ENCODE measurements around the gene FAF1.
"Not testable (repeated sequence)": the region's sequence is repeated elsewhere in the genome, so short reads cannot be mapped to it uniquely, and the experiment has no call there.

The FAF1 gene

DNA sequence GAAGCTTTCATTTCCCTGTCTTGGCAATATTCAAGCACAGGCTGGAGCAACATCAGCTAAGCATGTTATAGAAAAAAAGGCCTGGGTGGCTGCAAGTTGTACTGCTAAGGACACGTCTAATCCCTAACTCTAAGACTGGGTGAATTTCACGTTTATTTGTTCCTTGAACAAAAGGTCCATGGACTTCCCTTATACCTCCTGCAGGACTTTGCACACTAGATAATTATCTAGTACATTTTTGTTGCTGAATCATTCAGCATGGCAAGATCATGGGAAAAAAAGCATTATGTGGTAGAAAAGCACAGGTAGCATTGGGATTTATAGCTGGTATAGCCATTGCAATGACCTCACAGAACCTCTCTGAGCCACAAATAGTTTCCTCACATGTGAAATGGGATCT, 406.1 kb downstream of the FAF1 start:
- no peak for DNase-seq (ENCODE audit: low spot score)

- no peak for DNase-seq (ENCODE audit: low spot score)
Measured at GRCh38 chr1:50548243-50548642, 411.8 kb downstream of the FAF1 start.

DNA sequence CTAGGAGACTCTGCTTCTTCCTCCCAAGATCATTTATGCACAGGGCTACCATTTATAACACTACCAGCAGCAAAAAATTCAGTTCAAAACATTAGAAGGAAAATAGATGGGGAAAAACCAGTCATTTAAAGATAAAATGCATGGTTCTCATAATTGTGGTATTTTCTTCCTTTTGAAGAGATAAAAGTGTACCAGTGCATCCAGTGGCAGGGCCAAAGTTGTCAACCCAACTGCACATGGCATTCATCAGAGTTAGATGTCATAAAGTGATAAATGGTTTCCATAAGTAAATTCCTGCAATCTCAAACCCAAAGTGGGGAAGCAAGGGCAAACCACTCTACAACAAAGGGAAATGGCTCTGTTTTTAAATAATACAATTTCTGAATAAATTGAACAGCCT, 417.7 kb downstream of the FAF1 start:
- DNase-seq (ENCODE audit: low spot score), result no peak

DNA sequence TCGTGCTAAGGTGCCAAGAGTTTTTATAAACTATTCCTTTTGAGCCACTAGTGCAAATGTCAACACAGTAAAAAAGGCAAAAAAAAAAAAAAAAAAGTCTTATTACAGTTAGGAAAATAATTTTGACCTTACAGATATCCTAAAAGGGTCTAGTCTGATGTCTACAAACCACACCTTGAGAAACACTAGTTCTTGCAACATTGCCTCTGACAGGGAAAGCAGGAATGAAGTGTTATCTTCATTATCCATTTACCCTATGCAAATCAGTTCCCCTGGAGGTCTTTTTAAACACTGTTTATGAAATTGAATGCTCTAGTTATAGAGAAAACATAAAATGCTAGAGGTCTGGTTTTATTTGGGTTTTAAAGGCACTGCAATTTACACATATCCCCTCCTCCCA, 421.6 kb downstream of the FAF1 start:
- no peak for DNase-seq (ENCODE audit: low spot score)

GRCh38 chr1:50531601-50532000, 428.5 kb downstream of the FAF1 start:
- DNase-seq (ENCODE audit: low spot score), result no peak

DNA sequence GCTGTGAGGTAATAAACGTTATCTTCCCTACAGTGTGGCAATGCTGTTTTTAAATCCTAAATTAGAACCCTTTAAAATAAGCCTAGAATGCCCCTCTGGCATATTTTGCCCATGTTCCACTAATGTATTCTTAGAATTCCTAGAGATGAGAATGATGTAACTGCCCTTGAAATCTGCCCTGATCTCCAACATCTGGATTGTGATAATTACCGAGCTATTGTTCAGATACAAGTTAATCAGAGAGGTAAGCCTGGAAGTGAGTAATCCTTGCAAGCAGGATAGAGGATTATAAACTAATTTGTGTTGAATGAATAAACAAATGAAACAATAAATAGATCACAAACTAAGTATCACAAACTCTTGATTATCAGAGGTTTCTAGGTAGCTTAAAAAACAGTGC, 429.0 kb downstream of the FAF1 start:
- DNase-seq (ENCODE audit: low spot score), result no peak

DNA sequence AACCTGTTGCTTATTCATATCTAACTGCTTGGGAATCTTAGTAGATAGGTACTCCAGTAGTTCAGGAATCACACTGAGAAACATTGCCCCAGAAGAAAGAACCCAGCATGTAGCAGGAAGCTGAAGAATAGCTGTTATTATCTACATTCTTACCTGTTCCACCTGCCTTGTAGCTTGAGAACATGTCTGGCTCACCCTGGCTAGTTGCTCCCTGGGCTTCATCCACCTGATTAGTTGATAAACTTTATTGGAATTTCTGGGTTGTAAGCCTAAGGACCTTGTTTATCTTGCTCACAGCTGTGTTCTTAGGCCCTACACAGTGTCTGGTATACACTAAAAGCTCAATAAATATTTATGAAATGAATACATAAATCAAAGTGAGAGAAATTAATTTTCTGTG, 430.6 kb downstream of the FAF1 start:
- DNase-seq (ENCODE audit: low spot score), result no peak

DNA sequence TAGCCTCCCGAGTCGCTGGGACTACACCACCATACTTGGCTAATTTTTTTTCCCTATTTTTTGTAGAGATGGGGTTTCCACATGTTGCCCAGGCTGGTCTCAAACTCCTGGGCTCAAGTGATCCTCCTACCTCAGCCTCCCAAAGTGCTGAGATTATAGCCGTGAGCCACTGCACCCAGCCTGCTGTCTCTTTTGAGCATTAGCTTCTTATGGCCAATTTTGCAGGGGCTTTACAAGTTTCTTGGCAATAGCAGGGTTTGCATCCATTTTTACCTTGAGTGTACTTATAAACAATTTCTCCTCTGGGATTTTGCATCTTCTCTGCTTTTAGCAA, 432.1 kb downstream of the FAF1 start:
- not testable (repeated sequence) for DNase-seq (ENCODE audit: low spot score)

DNA sequence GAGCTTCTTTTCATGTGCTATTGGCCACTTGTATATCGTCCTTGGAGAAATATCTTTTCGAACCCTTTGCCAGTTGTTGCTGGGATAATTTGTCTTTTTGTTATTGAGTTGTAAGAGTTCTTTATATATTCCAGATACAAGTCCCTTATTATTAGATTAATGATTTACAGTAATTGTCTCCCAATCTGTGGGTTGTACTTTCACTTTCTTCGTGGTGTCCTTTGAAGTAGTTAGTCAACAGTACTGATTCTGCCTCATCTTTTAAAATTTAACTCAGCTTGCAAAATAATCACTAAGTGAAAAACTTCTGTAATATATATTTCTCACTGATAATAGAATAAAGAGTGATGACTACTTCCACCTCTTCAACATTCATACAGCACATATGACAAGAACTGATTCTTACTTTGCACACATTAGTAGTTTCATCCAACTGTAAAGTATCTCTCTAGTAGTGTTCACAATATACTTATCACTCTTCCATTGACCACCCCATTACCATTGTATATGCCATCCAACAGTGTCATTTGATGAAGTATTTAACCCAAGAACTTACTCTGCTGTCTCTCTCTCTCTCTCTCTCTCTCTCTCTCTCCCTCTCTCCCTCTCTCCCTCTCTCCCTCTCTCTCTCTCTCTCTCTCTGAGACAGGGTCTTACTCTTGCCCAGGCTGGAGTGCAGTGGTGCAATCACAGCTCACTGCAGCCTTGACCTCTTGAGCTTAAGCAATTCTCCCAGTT, 432.6 kb downstream of the FAF1 start:
- DNase-seq (ENCODE audit: low spot score), result no peak

GRCh38 chr1:50526431-50526830, 433.6 kb downstream of the FAF1 start:
- no peak for DNase-seq (ENCODE audit: low spot score)

- no peak for DNase-seq (ENCODE audit: low spot score)
Measured at GRCh38 chr1:50523548-50523947, 436.5 kb downstream of the FAF1 start.

DNA sequence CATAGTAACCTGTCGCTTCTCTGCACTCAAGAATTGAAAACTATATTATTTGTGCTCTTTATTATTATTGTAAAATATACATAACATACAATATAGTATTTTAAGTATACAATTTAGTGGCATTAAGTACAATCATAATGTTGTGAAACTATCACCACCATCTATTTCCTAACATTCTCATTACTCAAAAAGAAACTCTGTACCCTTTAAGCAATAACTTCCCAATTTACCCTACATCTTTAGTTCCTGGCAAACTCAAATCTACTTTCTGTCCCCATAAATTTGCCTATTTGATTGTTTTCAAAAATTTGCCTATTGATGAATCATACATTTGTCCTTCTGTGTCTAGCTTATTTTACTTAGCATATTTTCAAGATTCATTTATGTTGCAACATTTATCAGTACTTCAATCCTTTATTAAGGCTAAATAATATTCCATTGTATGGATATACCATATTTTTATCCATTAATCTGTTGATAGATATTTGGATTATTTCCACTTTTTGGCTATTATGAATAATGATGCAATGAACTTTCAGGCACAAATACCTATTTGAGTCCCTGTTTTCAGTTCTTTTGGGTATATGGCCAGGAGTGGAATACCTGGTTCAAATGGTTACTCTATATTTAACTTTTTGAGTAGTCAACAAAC, 437.2 kb downstream of the FAF1 start:
- no peak for DNase-seq (ENCODE audit: low spot score)

GRCh38 chr1:50521703-50522102, 438.4 kb downstream of the FAF1 start:
- no peak for DNase-seq (ENCODE audit: low spot score)

- no peak for DNase-seq (ENCODE audit: low spot score)
Measured at GRCh38 chr1:50517488-50517887, 442.6 kb downstream of the FAF1 start.

- DNase-seq (ENCODE audit: low spot score), result no peak
Measured at GRCh38 chr1:50516056-50516455, 444.0 kb downstream of the FAF1 start.

- DNase-seq (ENCODE audit: low spot score), result no peak
Measured at GRCh38 chr1:50508040-50508586, 452.0 kb downstream of the FAF1 start.

DNA sequence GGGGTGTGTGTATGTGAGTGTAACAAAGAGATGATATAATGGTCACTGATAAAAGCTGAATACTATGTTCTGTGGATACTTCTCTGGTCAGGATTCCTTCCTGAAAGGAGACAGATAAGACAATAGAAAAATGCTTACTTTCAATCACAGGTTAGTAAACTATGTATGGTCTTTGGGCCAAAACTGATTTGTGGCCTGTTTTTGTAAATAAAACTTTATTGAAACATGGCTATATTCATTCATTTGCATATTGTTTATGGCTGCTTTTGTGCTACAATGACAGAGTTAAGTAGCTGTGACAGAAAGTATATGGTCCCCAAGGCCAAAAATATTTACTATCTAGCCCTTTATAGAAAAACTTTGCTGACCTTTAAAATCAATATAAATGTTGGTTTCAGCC, 454.6 kb downstream of the FAF1 start:
- no peak for DNase-seq (ENCODE audit: low spot score)

DNA sequence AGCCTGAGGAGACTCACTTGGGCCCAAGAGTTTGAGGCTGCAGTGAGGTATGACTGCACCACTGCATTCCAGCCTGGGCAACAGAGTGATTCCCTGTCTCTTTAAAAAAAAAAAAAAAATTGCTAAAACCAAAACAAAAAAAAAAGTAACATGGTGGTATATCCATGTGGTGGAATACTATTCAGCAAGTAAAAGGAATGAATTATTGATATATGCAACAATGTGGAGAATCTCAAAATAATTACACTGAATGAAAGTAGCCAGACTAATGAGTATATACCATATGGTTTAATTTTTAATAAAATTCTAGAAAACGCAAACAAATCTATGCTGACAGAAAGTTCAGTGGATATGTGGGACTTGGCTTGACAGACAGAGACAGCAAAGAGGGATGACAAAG, 456.6 kb downstream of the FAF1 start:
- DNase-seq (ENCODE audit: low spot score), result no peak

GRCh38 chr1:50502147-50502546, 457.9 kb downstream of the FAF1 start:
- no peak for DNase-seq (ENCODE audit: low spot score)

- no peak for DNase-seq (ENCODE audit: low spot score)
Measured at GRCh38 chr1:50497007-50497406, 463.1 kb downstream of the FAF1 start.

GRCh38 chr1:50493710-50494109, 466.4 kb downstream of the FAF1 start:
- no peak for DNase-seq (ENCODE audit: low spot score)

DNA sequence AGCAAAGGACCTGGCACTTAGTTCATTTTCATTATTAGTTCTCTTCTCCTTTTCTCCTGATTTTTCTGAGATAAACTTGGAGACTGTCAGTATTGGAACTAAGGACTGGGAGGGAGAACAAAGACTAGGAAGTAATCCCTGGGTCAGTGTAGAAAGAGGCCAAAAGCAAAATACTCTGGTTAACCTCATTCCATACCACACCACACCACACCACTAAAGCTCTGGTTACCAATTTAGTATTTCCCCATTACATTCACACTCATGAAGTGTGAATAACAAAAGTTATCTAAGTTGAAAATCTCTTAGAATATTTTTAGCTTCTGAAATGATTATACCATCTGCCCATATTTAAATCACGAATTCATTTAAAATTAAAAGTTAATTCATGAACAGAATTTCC, 467.9 kb downstream of the FAF1 start:
- DNase-seq (ENCODE audit: low spot score), result no peak

- no peak for DNase-seq (ENCODE audit: low spot score)
Measured at GRCh38 chr1:50491142-50491541, 468.9 kb downstream of the FAF1 start.

- DNase-seq (ENCODE audit: low spot score), result no peak
Measured at GRCh38 chr1:50490640-50491039, 469.4 kb downstream of the FAF1 start.

All from hematopoietic multipotent progenitor cell treated with erythropoietin and hydrocortisone succinate and interleukin-3 and kit ligand, for 17 days (in vitro differentiated cells).